GM12878 (cell line): ENCODE measurements around the gene ZMIZ1.

Source experiments
- BHLHE40 ChIP-seq, 2 experiments: fragments of 450-650 bp in 1 of 2; IDR thresholded peaks; 2 replicates each; pipeline ENCODE4 v1.6.1; 2011 to 2017; ENCODE audit warnings: low read depth in 2 of 2, borderline replicate concordance in 1 of 2, improper control_type of control experiment in 1 of 2, low read length in 1 of 2, mild to moderate bottlenecking in 1 of 2
- CREB1 ChIP-seq: IDR thresholded peaks from 2 replicates; pipeline ENCODE4 v1.6.1; 2012; ENCODE audit warnings: low read depth, mild to moderate bottlenecking, inconsistent platforms
- CTCF ChIP-seq, 3 experiments: IDR thresholded peaks in 2 of 3; conservative IDR thresholded peaks in 1 of 3; 2 replicates each; pipeline ENCODE4 v1.5.1; 2011; ENCODE audit warnings: low read depth in 3 of 3, low read length in 3 of 3, mild to moderate bottlenecking in 3 of 3, control low read depth in 2 of 3, moderate library complexity in 2 of 3, inconsistent platforms in 1 of 3, mixed read lengths in 1 of 3; ENCODE audit not compliant: control insufficient read depth in 2 of 3, insufficient read depth in 1 of 3; ENCODE audit errors: extremely low read depth in 1 of 3
- E2F8 ChIP-seq: fragments of 450-650 bp; IDR thresholded peaks from 2 replicates; pipeline ENCODE4 v1.6.1; 2018; ENCODE audit warnings: mild to moderate bottlenecking, low read depth, moderate library complexity; ENCODE audit not compliant: partially characterized antibody
- GABPA ChIP-seq: IDR thresholded peaks from 2 replicates; pipeline ENCODE4 v1.6.1; 2014; ENCODE audit warnings: antibody characterized with exemption, low read depth, mild to moderate bottlenecking, inconsistent platforms
- KLF5 ChIP-seq: fragments of 450-650 bp; IDR thresholded peaks from 2 replicates; pipeline ENCODE4 v1.6.1; 2014; ENCODE audit warnings: mild to moderate bottlenecking; ENCODE audit not compliant: partially characterized antibody
- MXI1 ChIP-seq: fragments of 150-350 bp; IDR thresholded peaks from 2 replicates; pipeline ENCODE4 v1.6.1; 2011; ENCODE audit warnings: low read depth, mild to moderate bottlenecking, inconsistent platforms, low read length, improper control_type of control experiment
- POLR2A ChIP-seq: IDR thresholded peaks from 2 replicates; pipeline ENCODE4 v1.6.1; 2011; ENCODE audit warnings: low read depth, mild to moderate bottlenecking, low read length
- RAD21 ChIP-seq: IDR thresholded peaks from 2 replicates; pipeline ENCODE4 v1.6.1; 2011; ENCODE audit warnings: mild to moderate bottlenecking, low read depth, low read length, moderate library complexity; ENCODE audit not compliant: insufficient read depth
- TARDBP ChIP-seq: IDR thresholded peaks from 2 replicates; pipeline ENCODE4 v1.6.1; 2016; ENCODE audit warnings: borderline replicate concordance

- TF ChIP-seq GABPA (no peak), BHLHE40 (IDR thresholded peaks at IDR 0.05; ENCODE audit: borderline replicate concordance in 1 of 2, low read depth in 2 of 2, low read length in 1 of 2) (no peak), KLF5 (no peak), E2F8 (no peak), CREB1 (no peak), TARDBP (no peak), POLR2A (no peak), CTCF (IDR thresholded peaks at IDR 0.05 in 2 of 3, conservative IDR thresholded peaks at IDR 0.05 in 1 of 3; ENCODE audit: control insufficient read depth in 2 of 3, extremely low read depth in 1 of 3, insufficient read depth in 1 of 3, low read depth in 3 of 3, low read length in 3 of 3) (no peak), RAD21 (no peak), MXI1 (no peak)
Observed at GRCh38 chr10:79350407-79351154, 281.8 kb downstream of the ZMIZ1 start.
